Sigmoid colon (tissue), 4 donors: Measurements from ENCODE around the gene ABHD17B.

Experiments used
- EP300 ChIP-seq, 4 donors: sonication (generic); formaldehyde crosslinking; IDR thresholded peaks; one replicate each; pipeline ENCODE4 v1.6.1; 2017; ENCODE audit warnings: antibody characterized with exemption in 4 of 4
- POLR2A ChIP-seq, 2 donors: fragments of 450-650 bp; IDR thresholded peaks; one replicate each; pipeline ENCODE4 v1.6.1; 2016; ENCODE audit warnings: antibody characterized with exemption in 2 of 2, mild to moderate bottlenecking in 2 of 2, moderate library complexity in 2 of 2
- POLR2AphosphoS5 ChIP-seq, 4 donors: sonication (generic); formaldehyde crosslinking; IDR thresholded peaks; one replicate each; pipeline ENCODE4 v1.6.1; 2017; ENCODE audit warnings: antibody characterized with exemption in 4 of 4
- TF ChIP-seq, protein P1 (sequence below), 4 experiments: fragments of 450-650 bp in 3 of 4; fragments of 200-600 bp in 1 of 4; IDR thresholded peaks; one replicate each; pipeline ENCODE4 v1.5.1; 2016 to 2019; ENCODE audit warnings: antibody characterized with exemption in 4 of 4, mild to moderate bottlenecking in 3 of 4, moderate library complexity in 2 of 4

DNA sequence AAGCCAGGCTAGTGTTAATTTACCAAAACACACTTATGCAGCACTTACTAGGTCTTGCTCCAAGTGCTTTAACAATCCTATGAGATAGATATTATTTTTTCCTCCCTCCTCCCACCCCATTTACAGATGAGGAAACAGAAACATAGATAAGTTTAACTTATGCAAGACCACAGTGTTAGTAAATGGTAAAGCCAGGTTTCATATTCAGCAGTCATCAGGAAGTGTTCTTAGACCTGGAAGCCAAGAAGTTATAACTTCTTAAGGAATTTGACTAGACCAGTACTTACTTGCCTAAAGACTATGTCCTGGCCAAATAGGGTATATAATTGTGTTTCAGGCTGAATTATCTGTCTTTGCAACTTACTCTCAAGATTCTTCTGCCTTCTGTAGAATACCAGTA lies 15.9 kb downstream of the ABHD17B start:
- TF ChIP-seq, protein P1, sequence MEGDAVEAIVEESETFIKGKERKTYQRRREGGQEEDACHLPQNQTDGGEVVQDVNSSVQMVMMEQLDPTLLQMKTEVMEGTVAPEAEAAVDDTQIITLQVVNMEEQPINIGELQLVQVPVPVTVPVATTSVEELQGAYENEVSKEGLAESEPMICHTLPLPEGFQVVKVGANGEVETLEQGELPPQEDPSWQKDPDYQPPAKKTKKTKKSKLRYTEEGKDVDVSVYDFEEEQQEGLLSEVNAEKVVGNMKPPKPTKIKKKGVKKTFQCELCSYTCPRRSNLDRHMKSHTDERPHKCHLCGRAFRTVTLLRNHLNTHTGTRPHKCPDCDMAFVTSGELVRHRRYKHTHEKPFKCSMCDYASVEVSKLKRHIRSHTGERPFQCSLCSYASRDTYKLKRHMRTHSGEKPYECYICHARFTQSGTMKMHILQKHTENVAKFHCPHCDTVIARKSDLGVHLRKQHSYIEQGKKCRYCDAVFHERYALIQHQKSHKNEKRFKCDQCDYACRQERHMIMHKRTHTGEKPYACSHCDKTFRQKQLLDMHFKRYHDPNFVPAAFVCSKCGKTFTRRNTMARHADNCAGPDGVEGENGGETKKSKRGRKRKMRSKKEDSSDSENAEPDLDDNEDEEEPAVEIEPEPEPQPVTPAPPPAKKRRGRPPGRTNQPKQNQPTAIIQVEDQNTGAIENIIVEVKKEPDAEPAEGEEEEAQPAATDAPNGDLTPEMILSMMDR (IDR thresholded peaks at IDR 0.05): no peak
- TF ChIP-seq POLR2AphosphoS5 (IDR thresholded peaks at IDR 0.05) (no peak), POLR2A (IDR thresholded peaks at IDR 0.05) (no peak), EP300 (IDR thresholded peaks at IDR 0.05) (no peak)
